H1 (cell line): Measurements from ENCODE around the gene CEP57L1. TPM values are rescaled to one million over a fixed set of nuclear protein-coding genes. Genes with fewer than 3 reads are reported as not detected.

ENCODE experiments used
- POLR2A ChIP-seq, 2 experiments: IDR thresholded peaks; 1 replicate in 1 of 2; 2 replicates in 1 of 2; pipeline ENCODE4 v1.6.1; 2011; ENCODE audit warnings: low read depth in 2 of 2, low read length in 2 of 2, mild to moderate bottlenecking in 2 of 2; ENCODE audit errors: control extremely low read depth in 1 of 2
- SAP30 ChIP-seq: fragments of 300-600 bp; sonication (generic); IDR thresholded peaks from 2 replicates; pipeline ENCODE4 v1.7.1; 2012; ENCODE audit warnings: low read length, moderate library complexity, mild to moderate bottlenecking, inconsistent platforms; ENCODE audit not compliant: insufficient read depth, insufficient replicate concordance
- SP2 ChIP-seq: IDR thresholded peaks from 2 replicates; pipeline ENCODE4 v1.6.1; 2012; ENCODE audit warnings: mild to moderate bottlenecking, low read length, inconsistent platforms
- polyA plus RNA-seq, 7 experiments: library from polyadenylated mRNA; depleted of rRNA in 3 of 7; stranded (reverse) in 5 of 7; unstranded in 2 of 7; fragments of >200 nt in 5 of 7; fragments of 200-250 nt in 2 of 7; gene quantifications; 1 replicate in 5 of 7; 2 replicates in 1 of 7; 4 replicates in 1 of 7; pipeline versions ENCODE4 v1.2.1 to v1.2.3, GENCODE V29; 2011 to 2013; ENCODE audit warnings: missing spikeins in 2 of 7, mixed read lengths in 2 of 7
- total RNA-seq: library from RNA; stranded (reverse); fragmentation: NEBNext Ultra II Directional; extraction: Animal tissue kit (Norgen Biotek cat#: 25700); gene quantifications from 2 replicates; pipeline ENCODE4 v1.2.1, GENCODE V29; 2021
- TF ChIP-seq, protein P1 (sequence below): IDR thresholded peaks from 2 replicates; pipeline ENCODE4 v1.6.1; 2012; ENCODE audit warnings: low read length, inconsistent platforms

CEP57L1 gene
- total and polyA plus RNA-seq, 2 of the 8 experiments (the other 6 are each of a cell fraction or from before 2014, with no cell fraction given): 3.6 to 11.5 TPM

DNA sequence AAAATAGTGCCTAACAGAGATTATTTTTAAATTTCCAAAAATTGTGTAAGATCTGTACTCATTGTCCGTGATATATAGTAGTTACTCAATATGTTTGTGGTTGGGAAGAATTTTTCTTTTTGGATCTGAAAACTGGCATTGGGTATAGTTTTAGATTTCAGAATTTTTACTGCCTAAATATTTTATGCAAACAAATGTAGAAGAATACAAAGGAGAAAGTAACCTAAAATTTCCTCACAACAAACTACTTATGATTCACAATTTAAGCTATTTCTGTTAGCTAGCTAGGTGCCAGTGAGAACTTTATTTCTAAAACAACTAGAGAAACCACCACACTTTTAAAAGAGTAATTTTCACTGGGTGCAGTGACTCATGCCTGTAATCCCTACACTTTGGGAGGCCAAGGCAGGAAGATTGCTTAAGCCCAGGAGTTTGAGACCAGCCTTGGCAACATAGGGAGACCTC is 39.5 kb upstream of the CEP57L1 start (continued):
- TF ChIP-seq, protein P1, sequence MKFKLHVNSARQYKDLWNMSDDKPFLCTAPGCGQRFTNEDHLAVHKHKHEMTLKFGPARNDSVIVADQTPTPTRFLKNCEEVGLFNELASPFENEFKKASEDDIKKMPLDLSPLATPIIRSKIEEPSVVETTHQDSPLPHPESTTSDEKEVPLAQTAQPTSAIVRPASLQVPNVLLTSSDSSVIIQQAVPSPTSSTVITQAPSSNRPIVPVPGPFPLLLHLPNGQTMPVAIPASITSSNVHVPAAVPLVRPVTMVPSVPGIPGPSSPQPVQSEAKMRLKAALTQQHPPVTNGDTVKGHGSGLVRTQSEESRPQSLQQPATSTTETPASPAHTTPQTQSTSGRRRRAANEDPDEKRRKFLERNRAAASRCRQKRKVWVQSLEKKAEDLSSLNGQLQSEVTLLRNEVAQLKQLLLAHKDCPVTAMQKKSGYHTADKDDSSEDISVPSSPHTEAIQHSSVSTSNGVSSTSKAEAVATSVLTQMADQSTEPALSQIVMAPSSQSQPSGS: no peak
- TF ChIP-seq POLR2A (IDR thresholded peaks at IDR 0.05; ENCODE audit: control extremely low read depth in 1 of 2, low read depth in 2 of 2, low read length in 2 of 2) (no peak), SAP30 (no peak), SP2 (no peak)
